ENCODE results near the gene ADCY9.

ADCY9 gene

DNA sequence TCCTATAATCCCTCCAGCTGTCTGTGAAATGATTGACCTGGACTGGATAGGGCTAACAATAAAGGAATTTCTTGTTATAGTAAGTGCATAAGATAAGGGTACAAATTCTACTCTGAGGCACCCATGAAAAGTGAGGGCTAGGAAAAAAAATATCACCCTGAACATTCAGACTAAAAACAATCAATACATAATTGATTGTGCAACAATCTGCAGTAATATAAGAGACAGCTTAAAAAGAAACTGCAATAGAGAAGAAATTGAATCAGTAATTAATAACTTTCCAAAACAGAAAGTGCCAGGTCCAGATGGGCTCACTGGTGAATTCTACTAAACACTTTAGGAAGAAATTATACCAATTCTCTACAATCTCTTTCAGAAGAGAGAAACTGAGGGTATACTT is 191.5 kb downstream of the ADCY9 start:
- DNase-seq (ENCODE audit: low read depth in 2 of 2, low spot score in 1 of 2), result no peak

DNA sequence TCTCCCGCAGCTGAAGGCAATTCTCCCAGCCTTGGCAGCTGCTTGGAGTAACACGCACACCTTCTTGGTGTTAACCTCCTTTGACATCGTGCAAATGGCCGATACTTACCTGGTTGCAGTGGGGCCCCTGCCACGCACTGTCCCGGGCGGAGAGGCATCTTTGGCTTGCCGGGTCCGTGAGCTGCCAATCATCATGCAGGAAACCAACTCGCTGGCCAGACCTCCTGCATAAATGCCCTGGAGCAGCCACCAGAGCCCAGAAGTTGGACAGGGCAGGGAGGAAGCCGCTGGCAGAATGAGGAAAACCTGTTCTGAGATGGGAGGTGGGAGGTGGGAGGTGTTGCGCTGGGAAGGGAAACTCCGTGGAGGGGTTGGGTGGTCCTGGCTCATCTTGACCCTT is 194.0 kb downstream of the ADCY9 start:
- DNase-seq (ENCODE audit: low read depth in 2 of 2, low spot score in 1 of 2), result no peak

DNA sequence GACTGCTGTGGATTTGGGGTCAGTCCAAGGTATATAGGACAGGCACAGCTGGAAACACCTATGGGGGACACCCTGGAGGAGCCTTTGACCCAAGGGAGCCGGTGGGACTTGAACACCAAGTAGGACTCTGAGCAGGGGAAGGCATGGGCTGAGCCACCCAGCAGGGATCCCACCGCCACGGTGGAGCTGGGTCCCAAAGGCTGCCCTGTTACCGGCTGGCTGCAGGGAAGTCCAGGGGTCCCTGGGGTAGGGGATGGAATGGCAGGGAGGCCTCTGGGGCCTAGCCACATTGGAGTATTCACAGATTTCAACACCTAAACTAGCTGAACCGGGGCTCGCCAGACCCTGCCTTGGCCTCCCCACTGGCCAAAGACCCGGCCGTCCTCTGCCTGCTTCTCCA is 196.0 kb downstream of the ADCY9 start:
- no peak for DNase-seq (ENCODE audit: low read depth in 2 of 2, low spot score in 1 of 2)

DNA sequence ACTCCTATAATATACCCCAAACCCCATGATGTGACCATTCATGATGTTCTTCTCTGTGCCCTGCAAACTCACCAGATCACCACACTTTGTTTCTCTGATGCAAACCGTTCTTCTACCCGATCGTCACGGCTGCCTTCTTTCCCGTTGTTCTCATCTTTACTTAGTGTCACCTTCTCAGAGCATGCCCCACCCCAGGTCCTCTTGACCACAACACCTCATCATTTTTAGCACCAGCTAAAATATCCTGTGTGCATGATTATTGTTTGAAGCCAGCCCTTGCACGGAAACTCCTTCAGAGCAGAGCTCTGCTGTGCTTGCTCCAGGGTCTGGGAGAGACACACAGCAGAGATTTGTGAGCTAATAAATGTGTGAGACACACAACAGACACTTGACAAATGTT is 196.8 kb downstream of the ADCY9 start:
- no peak for DNase-seq (ENCODE audit: low read depth in 2 of 2, low spot score in 1 of 2)

DNA sequence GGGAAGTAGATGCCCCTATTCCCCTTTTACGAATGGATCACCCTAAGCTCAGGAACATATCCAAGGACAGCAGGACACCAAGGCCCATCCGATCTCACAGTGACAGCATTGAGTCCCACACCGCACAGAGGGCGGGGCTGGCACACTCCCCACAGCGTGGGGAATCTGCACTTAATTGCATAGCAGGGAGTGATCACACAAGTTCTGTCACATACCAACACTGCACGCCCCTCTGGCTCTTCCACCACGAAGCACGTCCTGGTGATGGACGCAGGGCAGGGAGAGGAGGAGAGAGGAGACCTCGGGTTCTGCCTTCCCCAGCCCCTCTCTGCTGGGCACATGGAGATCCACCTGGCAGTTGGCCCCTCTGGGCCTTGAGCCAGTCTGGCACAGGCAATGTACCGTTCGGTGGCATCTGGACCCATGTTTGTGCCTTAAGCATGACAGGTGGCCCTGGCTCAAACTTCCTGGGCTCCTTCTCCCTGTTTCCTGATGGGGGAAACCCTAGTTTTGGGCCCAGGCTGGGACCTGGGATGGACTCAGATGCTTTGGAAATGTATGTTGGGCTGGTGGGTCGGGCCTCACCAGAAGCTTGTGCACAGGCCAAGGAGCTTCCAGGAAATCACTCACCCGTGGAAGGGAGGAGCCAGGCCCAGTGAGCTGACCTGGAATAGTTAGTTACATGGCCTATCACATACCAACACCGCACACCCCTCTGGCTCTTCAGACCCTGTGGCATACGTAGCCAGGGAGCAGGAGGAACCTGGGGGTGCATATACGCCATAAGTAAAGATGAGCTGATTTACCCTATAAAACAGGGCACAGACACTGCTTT is 200.6 kb downstream of the ADCY9 start:
- no peak for DNase-seq (ENCODE audit: low read depth in 2 of 2, low spot score in 1 of 2)

DNA sequence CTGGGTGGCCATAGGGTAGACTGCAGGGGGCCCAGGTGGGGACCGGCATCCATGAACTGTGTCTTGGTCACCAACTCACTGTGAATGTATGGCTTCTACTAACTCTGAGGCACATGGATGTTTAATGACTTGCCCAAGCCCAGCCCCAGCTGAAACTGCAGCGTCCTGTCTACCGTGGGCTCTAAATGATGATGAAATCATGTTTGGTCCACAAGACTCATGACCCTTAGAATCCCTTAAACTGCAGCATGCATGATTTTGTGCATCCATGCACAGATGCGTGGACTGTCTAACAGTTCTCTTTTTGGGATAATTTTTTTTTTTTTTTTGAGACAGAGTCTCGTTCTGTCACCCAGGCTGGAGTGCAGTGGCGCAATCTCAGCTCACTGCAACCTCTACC is 203.3 kb downstream of the ADCY9 start:
- no peak for DNase-seq (ENCODE audit: low read depth in 2 of 2, low spot score in 1 of 2)
